HG02973 (cell line): ENCODE results near the gene TUBA4A.

ENCODE experiments used
- ATAC-seq: cut with Tn5 transposase; IDR thresholded peaks from one replicate; pipeline ENCODE4 v1.9.1; 2021; ENCODE audit warnings: moderate library complexity; ENCODE audit not compliant: unreplicated experiment

Gene TUBA4A

GRCh38 chr2:219244789-219245147 lies 8.9 kb downstream of the TUBA4A start:
- no peak for ATAC-seq

- ATAC-seq: no peak
Observed at GRCh38 chr2:219243291-219243761, 10.4 kb downstream of the TUBA4A start.

GRCh38 chr2:219234331-219234730 lies 19.4 kb downstream of the TUBA4A start:
- no peak for ATAC-seq

- peak; percentile 16 for ATAC-seq
Observed at GRCh38 chr2:219230059-219230540, 23.6 kb downstream of the TUBA4A start.

- peak; percentile 95 for ATAC-seq
Observed at GRCh38 chr2:219229305-219230058, 24.2 kb downstream of the TUBA4A start, which contains the start of the genes ANKZF1 and ATG9A. ANKZF1 (plus strand) TSS chr2:219229806; CDS start chr2:219230258, 452 bp downstream. ATG9A (minus strand) TSS chr2:219229636; CDS start chr2:219228024, 1,612 bp downstream.

- no peak for ATAC-seq
Observed at GRCh38 chr2:219228911-219229304, 24.8 kb downstream of the TUBA4A start.

- ATAC-seq: no peak
Observed at GRCh38 chr2:219228041-219228910, 25.4 kb downstream of the TUBA4A start.

GRCh38 chr2:219225350-219225749 lies 28.4 kb downstream of the TUBA4A start:
- no peak for ATAC-seq

GRCh38 chr2:219223831-219224610 lies 29.7 kb downstream of the TUBA4A start:
- no peak for ATAC-seq

GRCh38 chr2:219221957-219222518 lies 31.7 kb downstream of the TUBA4A start:
- no peak for ATAC-seq

- ATAC-seq: no peak
Observed at GRCh38 chr2:219220652-219221402, 32.9 kb downstream of the TUBA4A start.

- no peak for ATAC-seq
Observed at GRCh38 chr2:219219784-219220532, 33.8 kb downstream of the TUBA4A start.

GRCh38 chr2:219218732-219219701 lies 34.7 kb downstream of the TUBA4A start, which contains the start of gene ABCB6:
ABCB6 (minus strand) TSS chr2:219218958; CDS start chr2:219218673, 285 bp downstream.
- peak; percentile 66 for ATAC-seq

GRCh38 chr2:219218217-219218731 lies 35.4 kb downstream of the TUBA4A start:
- ATAC-seq: peak; percentile 17

- ATAC-seq: no peak
Observed at GRCh38 chr2:219216535-219216915, 37.2 kb downstream of the TUBA4A start.

GRCh38 chr2:219215871-219216534 lies 37.7 kb downstream of the TUBA4A start:
- no peak for ATAC-seq

- ATAC-seq: no peak
Observed at GRCh38 chr2:219214786-219215185, 38.9 kb downstream of the TUBA4A start.
